WTC11 (cell line): ENCODE data around the gene COX17. TPM values are rescaled to one million over a fixed set of nuclear protein-coding genes. Genes with fewer than 3 reads are reported as not detected.

Experiments
- ATAC-seq: fragments of 200-7000 bp; cut with Tn5 transposase; 2 replicates; pipeline ENCODE4 v1.10.0; 2021; ENCODE audit warnings: mild to moderate bottlenecking, moderate library complexity
- CTCF ChIA-PET: fragments of 300-600 bp; sonication (Branson Sonifier 250); formaldehyde crosslinking; loops from one replicate; lab custom pipeline; 2021; ENCODE audit warnings: antibody characterized with exemption; lab: Charles Lee
- POLR2A ChIA-PET: fragments of 350-600 bp; sonication (Branson Sonifier 250); formaldehyde crosslinking; loops from one replicate; lab custom pipeline; 2021; ENCODE audit warnings: antibody characterized with exemption; lab: Charles Lee
- DNase-seq: peaks from one replicate; pipeline ENCODE4 v3.0.0; 2021; ENCODE audit warnings: low spot score
- H3K27ac Mint-ChIP-seq: 2 replicates; pipeline ENCODE4 v1.8.0; 2021; ENCODE audit warnings: mixed read lengths
- H3K27me3 Mint-ChIP-seq: 2 replicates; pipeline ENCODE4 v1.8.0; 2021; ENCODE audit warnings: low read depth, mild to moderate bottlenecking, moderate library complexity, mixed read lengths
- H3K36me3 Mint-ChIP-seq: 2 replicates; pipeline ENCODE4 v1.8.0; 2021; ENCODE audit warnings: mixed read lengths
- H3K4me1 Mint-ChIP-seq: 2 replicates; pipeline ENCODE4 v1.8.0; 2022; ENCODE audit warnings: mixed read lengths
- H3K4me3 Mint-ChIP-seq: 2 replicates; pipeline ENCODE4 v1.8.0; 2021; ENCODE audit warnings: mild to moderate bottlenecking, moderate library complexity, mixed read lengths
- H3K9me3 Mint-ChIP-seq: 2 replicates; pipeline ENCODE4 v1.8.0; 2021; ENCODE audit warnings: mixed read lengths
- ATF1 ChIP-seq: sonication (generic); formaldehyde crosslinking; IDR thresholded peaks from 2 replicates; pipeline ENCODE4 v1.8.1; 2023; ENCODE audit warnings: mild to moderate bottlenecking, moderate library complexity, missing genetic modification reagents
- ETV6 ChIP-seq: sonication (generic); formaldehyde crosslinking; IDR thresholded peaks from 2 replicates; pipeline ENCODE4 v1.8.1; 2022; ENCODE audit warnings: mild to moderate bottlenecking, missing genetic modification reagents
- FOXK1 ChIP-seq: sonication (generic); formaldehyde crosslinking; IDR thresholded peaks from 2 replicates; pipeline ENCODE4 v1.8.0; 2022; ENCODE audit warnings: mild to moderate bottlenecking, moderate library complexity, missing genetic modification reagents
- FOXP1 ChIP-seq: sonication (generic); formaldehyde crosslinking; IDR thresholded peaks from 2 replicates; pipeline ENCODE4 v1.8.0; 2022; ENCODE audit warnings: missing genetic modification reagents, mild to moderate bottlenecking, moderate library complexity, borderline replicate concordance
- GRHL2 ChIP-seq: fragments of 250-450 bp; sonication (Bioruptor Pico); IDR thresholded peaks from 2 replicates; pipeline ENCODE4 v1.8.0; 2022; ENCODE audit warnings: mild to moderate bottlenecking, moderate library complexity; ENCODE audit not compliant: insufficient replicate concordance, severe bottlenecking
- GTF2I ChIP-seq: fragments of 250-450 bp; sonication (Bioruptor Pico); conservative IDR thresholded peaks from 2 replicates; pipeline ENCODE4 v1.4.0; 2021; ENCODE audit warnings: mild to moderate bottlenecking
- KAT7 ChIP-seq: sonication (generic); formaldehyde crosslinking; IDR thresholded peaks from 2 replicates; pipeline ENCODE4 v1.8.1; 2023; ENCODE audit warnings: missing genetic modification reagents, mild to moderate bottlenecking, borderline replicate concordance
- MYBL2 ChIP-seq: sonication (generic); formaldehyde crosslinking; IDR thresholded peaks from 2 replicates; pipeline ENCODE4 v1.8.1; 2023; ENCODE audit warnings: mild to moderate bottlenecking, moderate library complexity, missing genetic modification reagents
- NR2C2 ChIP-seq: sonication (generic); formaldehyde crosslinking; IDR thresholded peaks from 2 replicates; pipeline ENCODE4 v1.8.0; 2022; ENCODE audit warnings: mild to moderate bottlenecking, missing genetic modification reagents
- TCF7 ChIP-seq: sonication (generic); formaldehyde crosslinking; IDR thresholded peaks from 2 replicates; pipeline ENCODE4 v1.8.0; 2022; ENCODE audit warnings: mild to moderate bottlenecking, low read depth, missing genetic modification reagents, moderate library complexity
- ZBTB21 ChIP-seq: sonication (generic); formaldehyde crosslinking; IDR thresholded peaks from 2 replicates; pipeline ENCODE4 v1.8.1; 2023; ENCODE audit warnings: mild to moderate bottlenecking, missing genetic modification reagents, borderline replicate concordance
- ZNF416 ChIP-seq: fragments of 250-450 bp; sonication (Bioruptor Pico); IDR thresholded peaks from 2 replicates; pipeline ENCODE4 v1.9.0; 2021; ENCODE audit warnings: mild to moderate bottlenecking, inconsistent platforms
- ZNF671 ChIP-seq: fragments of 250-450 bp; sonication (Bioruptor Pico); IDR thresholded peaks from 2 replicates; pipeline ENCODE4 v1.8.0; 2021; ENCODE audit warnings: mild to moderate bottlenecking
- total RNA-seq: library from RNA; stranded (reverse); gene quantifications from 3 replicates; pipeline ENCODE4 v1.2.3, GENCODE V29; 2021
- TF ChIP-seq, protein P1 (sequence below): fragments of 250-450 bp; sonication (Bioruptor Pico); IDR thresholded peaks from 2 replicates; pipeline ENCODE4 v1.8.0; 2021; ENCODE audit warnings: mild to moderate bottlenecking
- TF ChIP-seq, protein P2 (sequence below): sonication (generic); formaldehyde crosslinking; IDR thresholded peaks from 2 replicates; pipeline ENCODE4 v1.8.0; 2022; ENCODE audit warnings: mild to moderate bottlenecking, missing genetic modification reagents
- TF ChIP-seq, protein P3 (sequence below): sonication (generic); formaldehyde crosslinking; IDR thresholded peaks from 2 replicates; pipeline ENCODE4 v1.8.0; 2023; ENCODE audit warnings: mild to moderate bottlenecking, missing genetic modification reagents
- TF ChIP-seq, protein P4 (sequence below): fragments of 250-450 bp; sonication (Bioruptor Pico); IDR thresholded peaks from 2 replicates; pipeline ENCODE4 v1.9.0; 2021; ENCODE audit warnings: mild to moderate bottlenecking
- TF ChIP-seq, protein P5 (sequence below): sonication (generic); formaldehyde crosslinking; IDR thresholded peaks from 2 replicates; pipeline ENCODE4 v1.8.1; 2023; ENCODE audit warnings: mild to moderate bottlenecking, missing genetic modification reagents
- TF ChIP-seq, protein P6 (sequence below): sonication (generic); formaldehyde crosslinking; IDR thresholded peaks from 2 replicates; pipeline ENCODE4 v1.8.1; 2022; ENCODE audit warnings: missing genetic modification reagents, borderline replicate concordance
- TF ChIP-seq, protein P7 (sequence below): fragments of 250-450 bp; sonication (Bioruptor Pico); IDR thresholded peaks from 2 replicates; pipeline ENCODE4 v2.1.2; 2022; ENCODE audit warnings: mild to moderate bottlenecking, moderate library complexity

The COX17 gene
- total RNA-seq, 1 experiment from 2014 or later = 56.0 TPM

DNA sequence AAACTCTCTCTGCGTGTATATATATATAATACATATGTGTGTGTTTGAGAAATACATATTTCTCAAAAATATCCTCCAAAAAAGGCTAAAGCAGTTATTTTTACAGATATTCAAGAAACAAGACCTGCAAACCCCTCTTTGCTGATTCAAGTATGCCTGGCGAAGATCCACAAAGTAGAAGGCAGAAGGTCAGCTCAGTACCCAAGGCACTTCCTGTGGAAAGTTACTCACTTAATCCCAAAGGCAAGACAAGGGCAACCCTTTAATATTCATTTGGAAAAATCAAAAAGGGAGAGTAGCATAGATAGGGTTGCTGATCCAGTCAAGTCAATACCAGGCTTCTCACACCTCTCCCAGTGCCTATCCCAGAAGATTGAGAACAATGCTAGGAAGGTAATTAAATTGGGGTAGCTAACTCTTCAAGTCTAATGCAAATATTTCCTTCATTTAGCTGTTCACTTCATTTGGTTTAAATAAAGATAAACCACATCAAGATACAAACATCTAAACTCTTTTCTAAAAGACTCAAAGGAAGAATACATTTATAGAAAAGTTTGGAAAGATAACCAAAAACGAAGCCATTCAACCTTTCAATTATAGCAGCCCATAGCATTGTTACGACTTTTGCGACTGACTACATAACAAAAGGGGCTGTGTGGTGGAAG lies 7.2 kb downstream of the COX17 start:
- ATAC-seq = no peak
- TF ChIP-seq GTF2I (no peak), ATF1 (no peak), GRHL2 (no peak), KAT7 (no peak), ZNF416 (CRISPR knock-in tag) (no peak), NR2C2 (CRISPR knock-in tag) (no peak), ZNF671 (no peak), FOXP1 (CRISPR knock-in tag) (no peak), ETV6 (CRISPR knock-in tag) (no peak), ZBTB21 (CRISPR knock-in tag) (no peak), TCF7 (CRISPR knock-in tag) (no peak), FOXK1 (CRISPR knock-in tag) (no peak), MYBL2 (CRISPR knock-in tag) (no peak)
- TF ChIP-seq, protein P1, sequence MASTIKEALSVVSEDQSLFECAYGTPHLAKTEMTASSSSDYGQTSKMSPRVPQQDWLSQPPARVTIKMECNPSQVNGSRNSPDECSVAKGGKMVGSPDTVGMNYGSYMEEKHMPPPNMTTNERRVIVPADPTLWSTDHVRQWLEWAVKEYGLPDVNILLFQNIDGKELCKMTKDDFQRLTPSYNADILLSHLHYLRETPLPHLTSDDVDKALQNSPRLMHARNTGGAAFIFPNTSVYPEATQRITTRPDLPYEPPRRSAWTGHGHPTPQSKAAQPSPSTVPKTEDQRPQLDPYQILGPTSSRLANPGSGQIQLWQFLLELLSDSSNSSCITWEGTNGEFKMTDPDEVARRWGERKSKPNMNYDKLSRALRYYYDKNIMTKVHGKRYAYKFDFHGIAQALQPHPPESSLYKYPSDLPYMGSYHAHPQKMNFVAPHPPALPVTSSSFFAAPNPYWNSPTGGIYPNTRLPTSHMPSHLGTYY (CRISPR knock-in tag) = no peak
- TF ChIP-seq, protein P2, sequence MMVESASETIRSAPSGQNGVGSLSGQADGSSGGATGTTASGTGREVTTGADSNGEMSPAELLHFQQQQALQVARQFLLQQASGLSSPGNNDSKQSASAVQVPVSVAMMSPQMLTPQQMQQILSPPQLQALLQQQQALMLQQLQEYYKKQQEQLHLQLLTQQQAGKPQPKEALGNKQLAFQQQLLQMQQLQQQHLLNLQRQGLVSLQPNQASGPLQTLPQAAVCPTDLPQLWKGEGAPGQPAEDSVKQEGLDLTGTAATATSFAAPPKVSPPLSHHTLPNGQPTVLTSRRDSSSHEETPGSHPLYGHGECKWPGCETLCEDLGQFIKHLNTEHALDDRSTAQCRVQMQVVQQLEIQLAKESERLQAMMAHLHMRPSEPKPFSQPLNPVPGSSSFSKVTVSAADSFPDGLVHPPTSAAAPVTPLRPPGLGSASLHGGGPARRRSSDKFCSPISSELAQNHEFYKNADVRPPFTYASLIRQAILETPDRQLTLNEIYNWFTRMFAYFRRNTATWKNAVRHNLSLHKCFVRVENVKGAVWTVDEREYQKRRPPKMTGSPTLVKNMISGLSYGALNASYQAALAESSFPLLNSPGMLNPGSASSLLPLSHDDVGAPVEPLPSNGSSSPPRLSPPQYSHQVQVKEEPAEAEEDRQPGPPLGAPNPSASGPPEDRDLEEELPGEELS (CRISPR knock-in tag) = no peak
- TF ChIP-seq, protein P3, sequence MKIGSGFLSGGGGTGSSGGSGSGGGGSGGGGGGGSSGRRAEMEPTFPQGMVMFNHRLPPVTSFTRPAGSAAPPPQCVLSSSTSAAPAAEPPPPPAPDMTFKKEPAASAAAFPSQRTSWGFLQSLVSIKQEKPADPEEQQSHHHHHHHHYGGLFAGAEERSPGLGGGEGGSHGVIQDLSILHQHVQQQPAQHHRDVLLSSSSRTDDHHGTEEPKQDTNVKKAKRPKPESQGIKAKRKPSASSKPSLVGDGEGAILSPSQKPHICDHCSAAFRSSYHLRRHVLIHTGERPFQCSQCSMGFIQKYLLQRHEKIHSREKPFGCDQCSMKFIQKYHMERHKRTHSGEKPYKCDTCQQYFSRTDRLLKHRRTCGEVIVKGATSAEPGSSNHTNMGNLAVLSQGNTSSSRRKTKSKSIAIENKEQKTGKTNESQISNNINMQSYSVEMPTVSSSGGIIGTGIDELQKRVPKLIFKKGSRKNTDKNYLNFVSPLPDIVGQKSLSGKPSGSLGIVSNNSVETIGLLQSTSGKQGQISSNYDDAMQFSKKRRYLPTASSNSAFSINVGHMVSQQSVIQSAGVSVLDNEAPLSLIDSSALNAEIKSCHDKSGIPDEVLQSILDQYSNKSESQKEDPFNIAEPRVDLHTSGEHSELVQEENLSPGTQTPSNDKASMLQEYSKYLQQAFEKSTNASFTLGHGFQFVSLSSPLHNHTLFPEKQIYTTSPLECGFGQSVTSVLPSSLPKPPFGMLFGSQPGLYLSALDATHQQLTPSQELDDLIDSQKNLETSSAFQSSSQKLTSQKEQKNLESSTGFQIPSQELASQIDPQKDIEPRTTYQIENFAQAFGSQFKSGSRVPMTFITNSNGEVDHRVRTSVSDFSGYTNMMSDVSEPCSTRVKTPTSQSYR (CRISPR knock-in tag) = no peak
- TF ChIP-seq, protein P4, sequence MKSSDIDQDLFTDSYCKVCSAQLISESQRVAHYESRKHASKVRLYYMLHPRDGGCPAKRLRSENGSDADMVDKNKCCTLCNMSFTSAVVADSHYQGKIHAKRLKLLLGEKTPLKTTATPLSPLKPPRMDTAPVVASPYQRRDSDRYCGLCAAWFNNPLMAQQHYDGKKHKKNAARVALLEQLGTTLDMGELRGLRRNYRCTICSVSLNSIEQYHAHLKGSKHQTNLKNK = no peak
- TF ChIP-seq, protein P5, sequence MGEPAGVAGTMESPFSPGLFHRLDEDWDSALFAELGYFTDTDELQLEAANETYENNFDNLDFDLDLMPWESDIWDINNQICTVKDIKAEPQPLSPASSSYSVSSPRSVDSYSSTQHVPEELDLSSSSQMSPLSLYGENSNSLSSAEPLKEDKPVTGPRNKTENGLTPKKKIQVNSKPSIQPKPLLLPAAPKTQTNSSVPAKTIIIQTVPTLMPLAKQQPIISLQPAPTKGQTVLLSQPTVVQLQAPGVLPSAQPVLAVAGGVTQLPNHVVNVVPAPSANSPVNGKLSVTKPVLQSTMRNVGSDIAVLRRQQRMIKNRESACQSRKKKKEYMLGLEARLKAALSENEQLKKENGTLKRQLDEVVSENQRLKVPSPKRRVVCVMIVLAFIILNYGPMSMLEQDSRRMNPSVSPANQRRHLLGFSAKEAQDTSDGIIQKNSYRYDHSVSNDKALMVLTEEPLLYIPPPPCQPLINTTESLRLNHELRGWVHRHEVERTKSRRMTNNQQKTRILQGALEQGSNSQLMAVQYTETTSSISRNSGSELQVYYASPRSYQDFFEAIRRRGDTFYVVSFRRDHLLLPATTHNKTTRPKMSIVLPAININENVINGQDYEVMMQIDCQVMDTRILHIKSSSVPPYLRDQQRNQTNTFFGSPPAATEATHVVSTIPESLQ = no peak
- TF ChIP-seq, protein P6, sequence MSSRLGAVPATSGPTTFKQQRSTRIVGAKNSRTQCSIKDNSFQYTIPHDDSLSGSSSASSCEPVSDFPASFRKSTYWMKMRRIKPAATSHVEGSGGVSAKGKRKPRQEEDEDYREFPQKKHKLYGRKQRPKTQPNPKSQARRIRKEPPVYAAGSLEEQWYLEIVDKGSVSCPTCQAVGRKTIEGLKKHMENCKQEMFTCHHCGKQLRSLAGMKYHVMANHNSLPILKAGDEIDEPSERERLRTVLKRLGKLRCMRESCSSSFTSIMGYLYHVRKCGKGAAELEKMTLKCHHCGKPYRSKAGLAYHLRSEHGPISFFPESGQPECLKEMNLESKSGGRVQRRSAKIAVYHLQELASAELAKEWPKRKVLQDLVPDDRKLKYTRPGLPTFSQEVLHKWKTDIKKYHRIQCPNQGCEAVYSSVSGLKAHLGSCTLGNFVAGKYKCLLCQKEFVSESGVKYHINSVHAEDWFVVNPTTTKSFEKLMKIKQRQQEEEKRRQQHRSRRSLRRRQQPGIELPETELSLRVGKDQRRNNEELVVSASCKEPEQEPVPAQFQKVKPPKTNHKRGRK (CRISPR knock-in tag) = no peak
- TF ChIP-seq, protein P7, sequence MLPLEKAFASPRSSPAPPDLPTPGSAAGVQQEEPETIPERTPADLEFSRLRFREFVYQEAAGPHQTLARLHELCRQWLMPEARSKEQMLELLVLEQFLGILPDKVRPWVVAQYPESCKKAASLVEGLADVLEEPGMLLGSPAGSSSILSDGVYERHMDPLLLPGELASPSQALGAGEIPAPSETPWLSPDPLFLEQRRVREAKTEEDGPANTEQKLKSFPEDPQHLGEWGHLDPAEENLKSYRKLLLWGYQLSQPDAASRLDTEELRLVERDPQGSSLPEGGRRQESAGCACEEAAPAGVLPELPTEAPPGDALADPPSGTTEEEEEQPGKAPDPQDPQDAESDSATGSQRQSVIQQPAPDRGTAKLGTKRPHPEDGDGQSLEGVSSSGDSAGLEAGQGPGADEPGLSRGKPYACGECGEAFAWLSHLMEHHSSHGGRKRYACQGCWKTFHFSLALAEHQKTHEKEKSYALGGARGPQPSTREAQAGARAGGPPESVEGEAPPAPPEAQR = no peak
- DNase-seq = no peak
- Mint-ChIP-seq H3K4me1 (peaks cover 13% of the 10 kb centered on the region), H3K27ac (no peak overlapping the region), H3K4me3 (no peak overlapping the region), H3K9me3 (no peaks in the 10 kb centered on the region), H3K36me3 (peaks cover 34% of the 10 kb centered on the region), H3K27me3 (no peaks in the 10 kb centered on the region)
- CTCF ChIA-PET = interaction anchor here (1.2 kb wide), 1 partner anchor 70 kb away, joined by 5 read pairs; no protein-coding TSS in a partner anchor
- POLR2A ChIA-PET = no interaction called here
